Measurements from ENCODE around the gene TSPO.

TSPO gene

GRCh38 chr22:43176090-43176489 is 24.7 kb downstream of the TSPO start:
- TF ChIP-seq CTCF (conservative IDR thresholded peaks at IDR 0.05) = no peak
- H3K27ac ChIP-seq = no peak overlapping the region

GRCh38 chr22:43177479-43177878 is 26.1 kb downstream of the TSPO start:
- H3K27ac ChIP-seq = no peak overlapping the region
- no peak for TF ChIP-seq CTCF (conservative IDR thresholded peaks at IDR 0.05)

GRCh38 chr22:43179146-43179910 is 28.0 kb downstream of the TSPO start:
- TF ChIP-seq CTCF (conservative IDR thresholded peaks at IDR 0.05) = no peak
- peak overlapping the region; percentile 7; the same call in 1 of the 2 replicates for H3K27ac ChIP-seq

GRCh38 chr22:43179911-43180195 is 28.5 kb downstream of the TSPO start:
- TF ChIP-seq CTCF (conservative IDR thresholded peaks at IDR 0.05) = no peak

GRCh38 chr22:43180670-43181069 is 29.3 kb downstream of the TSPO start:
- TF ChIP-seq CTCF (conservative IDR thresholded peaks at IDR 0.05) = no peak
- H3K27ac ChIP-seq = no peak overlapping the region

More at GRCh38 chr22:43179911-43180195, 28.5 kb downstream of the TSPO start:
- no peak overlapping the region for H3K27ac ChIP-seq

GRCh38 chr22:43181321-43182076 is 30.1 kb downstream of the TSPO start:
- no peak overlapping the region; the same call in 1 of the 2 replicates for H3K27ac ChIP-seq
- TF ChIP-seq CTCF (conservative IDR thresholded peaks at IDR 0.05) = no peak

GRCh38 chr22:43182118-43182517 is 30.8 kb downstream of the TSPO start:
- TF ChIP-seq CTCF (conservative IDR thresholded peaks at IDR 0.05) = no peak
- H3K27ac ChIP-seq = no peak overlapping the region
